B cell (primary cell): ENCODE results near the gene MATN3. TPM values are rescaled to one million over a fixed set of nuclear protein-coding genes. Genes with fewer than 3 reads are reported as not detected.

Experiments
- ATAC-seq: fragments of 200-7000 bp; cut with Tn5 transposase; one replicate; pipeline ENCODE4 v1.10.0; 2021; ENCODE audit warnings: low read depth, mild to moderate bottlenecking, moderate number of reproducible peaks, moderate library complexity
- CTCF ChIA-PET: fragments of 350-600 bp; sonication (Branson Sonifier 250); formaldehyde crosslinking; loops from one replicate; lab custom pipeline; 2021; ENCODE audit warnings: antibody characterized with exemption, inconsistent platforms; lab: Charles Lee
- POLR2A ChIA-PET: fragments of 350-600 bp; sonication (Branson Sonifier 250); formaldehyde crosslinking; loops from one replicate; lab custom pipeline; 2021; ENCODE audit warnings: antibody characterized with exemption; lab: Charles Lee
- DNase-seq: peaks from one replicate; pipeline ENCODE4 v3.0.0; 2013
- H2AFZ ChIP-seq: 2 replicates; pipeline ENCODE4 v1.6.1; 2012; ENCODE audit warnings: mild to moderate bottlenecking, low read depth, low read length; ENCODE audit not compliant: insufficient read depth, poor library complexity, severe bottlenecking
- H3K27ac ChIP-seq, 2 donors: 1 replicate in 1 of 2; 2 replicates in 1 of 2; pipeline ENCODE4 v1.5.1; 2012 to 2013; ENCODE audit warnings: low read length in 2 of 2, mild to moderate bottlenecking in 2 of 2, moderate library complexity in 1 of 2
- H3K27me3 ChIP-seq, 4 experiments: fragments of 200-600 bp in 1 of 4; sonication (generic) in 1 of 4; replicated peaks in 1 of 4; 1 replicate in 2 of 4; 2 replicates in 2 of 4; pipeline versions ENCODE4 v1.6.1 to v1.7.0; 2013 to 2016; ENCODE audit warnings: low read length in 3 of 4, mild to moderate bottlenecking in 2 of 4, mixed read lengths in 1 of 4, moderate library complexity in 1 of 4; ENCODE audit not compliant: insufficient read depth in 4 of 4, control insufficient read depth in 3 of 4; ENCODE audit errors: control extremely low read depth in 1 of 4
- H3K36me3 ChIP-seq, 2 experiments: replicated peaks in 1 of 2; 1 replicate in 1 of 2; 2 replicates in 1 of 2; pipeline versions ENCODE4 v1.6.1 to v1.7.1; 2013; ENCODE audit warnings: low read length in 1 of 2; ENCODE audit not compliant: insufficient read depth in 2 of 2, control insufficient read depth in 1 of 2; ENCODE audit errors: control extremely low read depth in 1 of 2, extremely low read depth in 1 of 2
- H3K4me1 ChIP-seq, 2 donors: fragments of 200-600 bp in 1 of 2; sonication (generic) in 1 of 2; 1 replicate in 1 of 2; 2 replicates in 1 of 2; pipeline versions ENCODE4 v1.5.1 to v1.6.1; 2013 to 2017; ENCODE audit warnings: low read length in 2 of 2; ENCODE audit not compliant: control insufficient read depth in 2 of 2, insufficient read depth in 2 of 2
- H3K4me2 ChIP-seq: replicated peaks from 2 replicates; pipeline ENCODE3; 2012; ENCODE audit warnings: mild to moderate bottlenecking, low read depth, low read length; ENCODE audit not compliant: poor library complexity, severe bottlenecking
- H3K4me3 ChIP-seq, 5 experiments: fragments of 200-600 bp in 1 of 5; sonication (generic) in 1 of 5; 1 replicate in 3 of 5; 2 replicates in 2 of 5; pipeline versions ENCODE4 v1.5.1 to v1.7.0; 2011 to 2016; ENCODE audit warnings: low read length in 4 of 5, mild to moderate bottlenecking in 4 of 5, low read depth in 2 of 5, control low read depth in 1 of 5, moderate library complexity in 1 of 5; ENCODE audit not compliant: insufficient read depth in 1 of 5; ENCODE audit errors: control extremely low read depth in 1 of 5, extremely low read depth in 1 of 5
- H3K79me2 ChIP-seq: fragments of 200-600 bp; sonication (generic); one replicate; pipeline ENCODE4 v1.6.0; 2016; ENCODE audit warnings: low read length; ENCODE audit not compliant: control insufficient read depth, insufficient read depth
- H3K9ac ChIP-seq: fragments of 200-600 bp; sonication (generic); 2 replicates; pipeline ENCODE4 v1.6.1; 2017; ENCODE audit warnings: mild to moderate bottlenecking, low read length, moderate library complexity
- H3K9me3 ChIP-seq, 3 donors: one replicate each; pipeline versions ENCODE4 v1.6.1 to v1.7.1; 2013; ENCODE audit warnings: low read length in 2 of 3; ENCODE audit not compliant: control insufficient read depth in 2 of 3, insufficient read depth in 1 of 3; ENCODE audit errors: control extremely low read depth in 1 of 3
- H4K20me1 ChIP-seq: 2 replicates; pipeline ENCODE4 v1.6.0; 2012; ENCODE audit warnings: mild to moderate bottlenecking, low read length; ENCODE audit not compliant: insufficient read depth, control insufficient read depth, poor library complexity, severe bottlenecking
- H3K27ac Mint-ChIP-seq: one replicate; pipeline ENCODE4 v1.8.0; 2021; ENCODE audit warnings: mixed read lengths
- H3K27me3 Mint-ChIP-seq: one replicate; pipeline ENCODE4 v1.8.0; 2021; ENCODE audit warnings: mixed read lengths
- H3K4me1 Mint-ChIP-seq: one replicate; pipeline ENCODE4 v1.8.0; 2021; ENCODE audit warnings: mixed read lengths
- H3K4me3 Mint-ChIP-seq: one replicate; pipeline ENCODE4 v1.8.0; 2021; ENCODE audit warnings: mixed read lengths
- H3K9me3 Mint-ChIP-seq: one replicate; pipeline ENCODE4 v1.8.0; 2022; ENCODE audit warnings: mixed read lengths; ENCODE audit not compliant: insufficient read depth
- CTCF ChIP-seq: fragments of 200-600 bp; IDR thresholded peaks from one replicate; pipeline ENCODE4 v1.8.0; 2022; ENCODE audit warnings: antibody characterized with exemption, mild to moderate bottlenecking
- EZH2 ChIP-seq: IDR thresholded peaks from 2 replicates; pipeline ENCODE4 v1.6.1; 2012; ENCODE audit warnings: borderline replicate concordance, low read depth, mild to moderate bottlenecking, moderate library complexity, low read length; ENCODE audit not compliant: insufficient read depth, poor library complexity, severe bottlenecking
- WGBS: methylation state at CpG from one replicate; pipeline ENCODE4 v1.1.5; 2013; ENCODE audit warnings: missing lambda C conversion rate; ENCODE audit not compliant: insufficient coverage; 5-methylcytosine and 5-hydroxymethylcytosine counted together
- intact Hi-C: fragments of 100-400 bp; cut with micrococcal nuclease; formaldehyde crosslinking; loops from one replicate; pipeline ENCODE4 v1.10.0; 2022
- polyA minus RNA-seq: library from RNA; depleted of rRNA, polyadenylated mRNA; stranded (reverse); fragments of >200 nt; gene quantifications from 2 replicates; pipeline ENCODE4 v1.2.3, GENCODE V29; 2012
- polyA plus RNA-seq: library from polyadenylated mRNA; depleted of rRNA; stranded (reverse); fragments of >200 nt; gene quantifications from 2 replicates; pipeline ENCODE4 v1.2.3, GENCODE V29; 2012
- total RNA-seq, 2 donors: library from RNA; stranded (reverse); fragments of 120-200 nt in 1 of 2; gene quantifications; 1 replicate in 1 of 2; 2 replicates in 1 of 2; pipeline versions ENCODE4 v1.2.3 to v1.2.4, GENCODE V29; 2013 to 2022

The MATN3 gene
- total RNA-seq, result not detected in 2 replicates
- total RNA-seq (2013), result not detected
- polyA plus RNA-seq, result not detected in 2 replicates
- polyA minus RNA-seq, result not detected in 2 replicates

- H2AFZ ChIP-seq, result peak within 1 kb of the TSS; percentile 80
- CTCF ChIA-PET, result interaction anchor here (0.8 to 4.4 kb wide), 7 partner anchors 9 to 109 kb away, joined by 3 to 73 read pairs (median 4); no protein-coding TSS in a partner anchor
- peak within 1 kb of the TSS; percentile 83 for H3K4me3 Mint-ChIP-seq
Measured at GRCh38 chr2:20012282-20013125, at the start of gene MATN3. Gene MATN3, minus strand, starts transcription at chr2:20012668. Its CDS starts 37 bp downstream, at chr2:20012631.

More at GRCh38 chr2:20012282-20013125, at the start of gene MATN3:
- Histone ChIP-seq H4K20me1 (no peaks in the 10 kb centered on the region), H3K79me2 (no peaks in the 10 kb centered on the region), H3K36me3 (no peaks in the 10 kb centered on the region), H3K27me3 (peaks cover 0 to 33% (median 23%) of the 10 kb centered on the region in 4 experiments), H3K4me1 (peaks cover 11 to 18% of the 10 kb centered on the region in 2 donors), H3K4me3 (peak within 1 kb of the TSS in 4 of 5 experiments; percentile 23 to 62 (median 52)), H3K27ac (no peak within 1 kb of the TSS), H3K4me2 (peak within 1 kb of the TSS; percentile 90), H3K9ac (peak within 1 kb of the TSS; percentile 63), H3K9me3 (peaks cover 0 to 3% (median 0%) of the 10 kb centered on the region in 3 donors)
- no peaks in the 10 kb centered on the region for H3K9me3 Mint-ChIP-seq
- POLR2A ChIA-PET, result no interaction called here
- ATAC-seq (peak; percentile 47), DNase-seq (peak; percentile 41)
- intact Hi-C loops, result loop anchor here (2.0 kb wide), 1 partner anchor 24 kb away; no protein-coding TSS in a partner anchor
- peaks cover 11% of the 10 kb centered on the region for H3K4me1 Mint-ChIP-seq
- 2% methylated on average over 83 of the region's 87 CpGs for WGBS
- no peak within 1 kb of the TSS for H3K27ac Mint-ChIP-seq
- H3K27me3 Mint-ChIP-seq, result peaks cover 55% of the 10 kb centered on the region
- TF ChIP-seq EZH2, result no peak
- TF ChIP-seq CTCF, result no peak
